ENCODE data around the gene ARHGAP11A. TPM values are rescaled to one million over a fixed set of nuclear protein-coding genes. Genes with fewer than 3 reads are reported as not detected.
"Not testable (repeated sequence)": the region's sequence is repeated elsewhere in the genome, so short reads cannot be mapped to it uniquely, and the experiment has no call there.

Gene ARHGAP11A
- 10 to 100 TPM; 19.5 to 55.2 (median 36.1) TPM for polyA plus RNA-seq (ENCODE audit: insufficient read depth in 1 of 5, insufficient read length in 5 of 5, low replicate concordance in 1 of 5)
- long read RNA-seq, donor 1, full-length matches to known transcripts = 4 of 4 reads
- long read RNA-seq, donor 1, partial matches to known transcripts = 0 of 4 reads
- long read RNA-seq, donor 1, other reads (novel, unspliced or antisense) = 0 of 4 reads
- long read RNA-seq, donor 2, full-length matches to known transcripts = 1 of 1 reads
- long read RNA-seq, donor 2, partial matches to known transcripts = 0 of 1 reads
- long read RNA-seq, donor 2, other reads (novel, unspliced or antisense) = 0 of 1 reads
- long read RNA-seq, donor 3, full-length matches to known transcripts = 2 of 9 reads
- long read RNA-seq, donor 3, partial matches to known transcripts = 7 of 9 reads
- long read RNA-seq, donor 3, other reads (novel, unspliced or antisense) = 0 of 9 reads
- long read RNA-seq, donor 4, partial matches to known transcripts = 0 of 1 reads
- long read RNA-seq, donor 4, other reads (novel, unspliced or antisense) = 0 of 1 reads
- long read RNA-seq, donor 5, full-length matches to known transcripts = 8 of 33 reads
- long read RNA-seq, donor 5, partial matches to known transcripts = 25 of 33 reads
- long read RNA-seq, donor 5, other reads (novel, unspliced or antisense) = 0 of 33 reads
- long read RNA-seq, donor 6, full-length matches to known transcripts = 2 of 2 reads
- long read RNA-seq, donor 6, partial matches to known transcripts = 0 of 2 reads
- long read RNA-seq, donor 6, other reads (novel, unspliced or antisense) = 0 of 2 reads
- long read RNA-seq, donor 7, full-length matches to known transcripts = 1 of 10 reads
- long read RNA-seq, donor 7, partial matches to known transcripts = 9 of 10 reads
- long read RNA-seq, donor 7, other reads (novel, unspliced or antisense) = 0 of 10 reads
- long read RNA-seq, donor 8, full-length matches to known transcripts = 1 of 1 reads
- long read RNA-seq, donor 8, partial matches to known transcripts = 0 of 1 reads
- long read RNA-seq, donor 8, other reads (novel, unspliced or antisense) = 0 of 1 reads

DNA sequence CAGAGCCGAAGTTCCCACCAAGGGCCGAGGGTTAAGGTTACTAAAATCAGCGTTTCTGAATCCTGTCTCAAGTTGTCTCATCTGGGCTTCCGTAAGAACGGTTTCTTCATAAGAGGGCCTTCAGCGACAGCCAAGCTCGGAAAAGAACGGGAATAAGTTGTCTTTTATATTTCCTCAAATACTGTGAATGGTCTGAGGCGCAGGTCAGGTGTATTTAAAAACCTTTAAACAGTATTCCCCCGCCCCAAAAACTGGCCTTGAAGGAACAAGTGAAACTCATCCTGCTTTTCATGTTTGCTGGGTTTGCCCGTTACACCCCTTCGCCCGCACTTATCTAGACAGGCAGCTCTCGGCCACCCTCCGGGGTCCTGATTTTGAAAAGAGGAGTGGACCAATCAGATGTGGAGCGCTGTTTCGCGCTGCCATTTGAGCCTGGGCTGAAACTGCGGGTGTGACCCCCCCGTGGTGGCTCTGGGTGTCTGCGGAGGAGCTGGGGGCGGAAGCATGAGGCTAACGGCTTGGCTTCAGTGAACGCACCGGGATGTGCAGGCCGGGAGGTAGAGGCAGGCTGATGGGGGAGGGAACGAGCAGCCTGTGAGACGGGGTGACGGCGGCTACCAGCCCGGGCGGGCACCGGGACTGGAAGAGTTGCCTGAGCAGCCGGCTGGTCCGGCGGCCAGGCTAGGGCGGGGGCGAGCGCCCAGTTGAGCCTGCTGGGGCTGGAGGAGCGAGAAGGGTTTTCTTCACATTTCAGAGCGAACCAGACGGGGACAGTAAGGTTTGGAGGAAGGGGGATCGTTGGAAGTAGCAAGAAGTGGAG lies at the start of gene ARHGAP11A:
Gene ARHGAP11A, plus strand, starts transcription at position 454 of the 820 bp plus-strand sequence. CDS start 708 bp downstream, outside the sequence.
- DNase-seq = peak; percentile 90 to 93

- DNase-seq = not testable (repeated sequence)
Observed at GRCh38 chr15:32568988-32569387, 46.3 kb upstream of the ARHGAP11A start.

DNA sequence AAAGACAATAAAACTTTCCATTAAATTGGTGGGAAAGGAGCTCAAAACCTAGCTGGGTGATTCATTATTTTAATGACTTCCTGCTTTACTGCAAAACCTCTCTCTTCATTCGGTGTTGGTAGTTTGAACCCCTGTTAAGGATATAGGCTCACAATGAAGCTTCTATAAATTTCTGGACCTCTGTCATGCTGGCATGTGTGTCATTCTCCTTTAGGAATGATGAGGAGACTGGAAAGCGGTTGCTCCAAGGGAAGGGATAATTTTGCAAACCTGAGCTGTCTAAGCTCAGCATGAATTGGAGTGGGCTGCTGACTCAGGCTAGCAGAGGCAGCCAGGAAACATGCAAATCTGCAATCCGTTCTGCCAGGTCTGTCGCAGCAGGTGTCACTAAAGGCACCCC lies 36.8 kb upstream of the ARHGAP11A start:
- DNase-seq = not testable (repeated sequence)

DNA sequence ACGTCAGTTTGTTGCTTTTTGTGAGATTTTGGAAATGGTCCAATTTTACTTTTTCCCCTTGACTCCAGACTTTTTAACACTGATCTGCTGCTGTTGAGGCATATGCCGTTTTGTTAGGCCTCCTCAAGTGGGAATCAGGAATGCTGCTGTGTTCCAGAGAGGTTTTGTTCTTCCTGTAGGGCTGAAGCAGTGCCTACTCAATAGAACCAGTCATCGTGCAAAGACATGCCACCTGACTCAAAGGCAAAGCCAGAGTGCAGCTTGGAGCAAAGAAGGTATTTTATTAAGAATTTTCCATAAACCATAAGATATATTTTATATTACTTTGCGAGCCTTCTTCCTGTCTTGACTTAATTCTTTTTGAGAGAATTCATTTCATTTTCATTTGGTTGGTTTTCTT lies 29.5 kb upstream of the ARHGAP11A start:
- DNase-seq = not testable (repeated sequence)

DNA sequence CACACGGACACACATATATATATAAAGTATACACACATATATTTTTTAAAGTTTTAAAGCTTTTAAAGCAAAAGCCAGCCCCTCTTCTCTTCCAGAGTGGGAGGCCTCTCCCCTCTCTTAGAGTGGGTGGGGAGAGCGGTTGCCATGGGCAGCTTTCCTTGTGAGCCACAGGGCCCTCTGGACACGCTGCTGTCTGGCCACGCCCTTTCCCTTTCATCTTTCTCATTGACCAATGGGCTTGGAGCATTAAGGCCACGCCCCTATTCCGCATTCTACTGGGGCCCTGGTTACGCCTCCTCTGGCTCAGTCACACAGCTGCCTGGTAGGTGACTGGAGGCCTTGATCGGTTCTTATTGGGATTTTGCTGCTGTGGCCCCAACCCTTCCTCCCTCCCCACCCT lies 22.2 kb upstream of the ARHGAP11A start, which contains the start of gene GOLGA8N:
Gene GOLGA8N, plus strand, starts transcription at position 306 of the 400 bp plus-strand sequence.
- DNase-seq = not testable (repeated sequence)

- not testable (repeated sequence) for DNase-seq
Observed at GRCh38 chr15:32609518-32609917, 5.8 kb upstream of the ARHGAP11A start.

DNA sequence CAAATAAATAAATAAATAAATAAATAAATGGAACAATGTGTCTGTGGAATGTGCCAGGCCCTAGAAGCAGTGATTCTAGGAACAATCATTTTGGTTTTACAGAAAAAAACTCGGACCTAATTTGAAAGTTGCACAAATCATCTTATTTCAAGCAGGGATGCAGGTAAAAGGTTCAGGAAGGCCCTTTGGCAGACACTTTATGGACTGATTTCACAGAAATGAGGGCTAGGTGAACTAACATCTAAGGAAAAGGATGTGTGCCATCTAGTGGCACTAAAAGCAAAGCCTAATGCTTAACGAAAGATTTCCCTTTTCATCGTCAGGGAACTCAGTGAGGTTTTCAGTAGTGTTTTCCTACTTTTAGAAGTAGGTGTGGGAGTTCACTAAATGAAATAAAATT lies 4.6 kb upstream of the ARHGAP11A start:
- not testable (repeated sequence) for DNase-seq

DNA sequence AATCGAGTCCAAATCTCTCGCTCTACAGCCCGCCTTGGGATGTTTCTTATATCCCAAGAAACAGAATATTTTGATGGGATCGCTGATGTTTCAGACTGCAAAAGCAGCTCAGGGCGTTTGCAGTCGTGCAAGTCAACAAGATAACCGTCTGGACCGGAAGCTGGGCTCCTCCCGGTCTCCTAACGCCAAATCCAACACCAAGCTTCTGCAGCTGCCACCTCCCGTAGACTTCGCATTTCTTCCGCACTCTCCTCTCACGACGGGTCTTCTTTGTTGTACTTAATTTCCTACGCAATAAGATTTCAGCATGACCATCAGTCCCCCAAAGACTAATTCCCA lies 623 bp upstream of the ARHGAP11A start:
- not testable (repeated sequence) for DNase-seq

DNA sequence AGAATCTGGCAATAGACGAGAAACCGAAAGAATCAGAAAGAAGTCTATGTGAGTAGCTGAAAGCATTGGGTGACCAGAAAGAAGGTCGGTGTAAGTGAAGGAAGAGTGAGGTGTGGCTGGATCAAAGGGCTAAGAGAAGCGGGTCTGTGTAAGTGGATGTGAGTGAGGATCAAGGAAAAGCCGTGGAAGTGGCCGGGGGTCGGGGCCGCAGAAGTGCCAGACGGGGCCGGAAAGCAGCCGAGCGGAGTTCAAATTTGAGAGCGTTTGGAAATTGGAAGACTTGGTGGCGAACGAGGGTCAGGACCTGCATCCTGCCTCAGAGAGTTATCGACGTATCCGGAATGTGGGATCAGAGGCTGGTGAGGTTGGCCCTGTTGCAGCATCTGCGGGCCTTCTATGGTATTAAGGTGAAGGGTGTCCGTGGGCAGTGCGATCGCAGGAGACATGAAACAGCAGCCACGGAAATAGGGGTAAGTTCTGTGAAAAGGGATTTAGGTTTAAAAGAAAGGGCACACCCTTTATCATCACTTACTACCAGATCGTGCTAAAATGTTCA lies 645 bp downstream of the ARHGAP11A start:
- DNase-seq = peak in 1 of 2 donors; percentile 4

DNA sequence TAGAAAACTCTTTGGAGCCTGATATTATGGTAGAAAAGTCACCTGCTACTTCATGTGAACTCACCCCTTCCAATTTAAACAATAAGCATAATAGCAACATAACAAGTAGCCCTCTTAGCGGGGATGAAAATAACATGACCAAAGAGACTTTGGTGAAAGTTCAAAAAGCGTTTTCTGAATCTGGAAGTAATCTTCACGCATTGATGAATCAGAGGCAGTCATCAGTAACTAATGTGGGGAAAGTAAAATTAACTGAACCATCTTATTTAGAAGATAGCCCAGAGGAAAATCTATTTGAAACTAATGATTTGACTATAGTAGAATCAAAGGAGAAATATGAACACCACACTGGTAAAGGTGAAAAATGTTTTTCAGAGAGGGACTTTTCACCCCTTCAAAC lies 21.1 kb downstream of the ARHGAP11A start:
- no peak for DNase-seq

GRCh38 chr15:32636908-32637567 lies 21.7 kb downstream of the ARHGAP11A start:
- DNase-seq = no peak

GRCh38 chr15:32637704-32638103 lies 22.4 kb downstream of the ARHGAP11A start:
- no peak for DNase-seq

- peak; percentile 24 to 29 for DNase-seq
Observed at GRCh38 chr15:32641517-32642059, 26.3 kb downstream of the ARHGAP11A start, which contains the start of gene SCG5. Gene SCG5 (plus strand): TSS chr15:32641710. CDS start chr15:32643593, 1,883 bp downstream.

GRCh38 chr15:32642667-32643435 lies 27.5 kb downstream of the ARHGAP11A start:
- DNase-seq = no peak

DNA sequence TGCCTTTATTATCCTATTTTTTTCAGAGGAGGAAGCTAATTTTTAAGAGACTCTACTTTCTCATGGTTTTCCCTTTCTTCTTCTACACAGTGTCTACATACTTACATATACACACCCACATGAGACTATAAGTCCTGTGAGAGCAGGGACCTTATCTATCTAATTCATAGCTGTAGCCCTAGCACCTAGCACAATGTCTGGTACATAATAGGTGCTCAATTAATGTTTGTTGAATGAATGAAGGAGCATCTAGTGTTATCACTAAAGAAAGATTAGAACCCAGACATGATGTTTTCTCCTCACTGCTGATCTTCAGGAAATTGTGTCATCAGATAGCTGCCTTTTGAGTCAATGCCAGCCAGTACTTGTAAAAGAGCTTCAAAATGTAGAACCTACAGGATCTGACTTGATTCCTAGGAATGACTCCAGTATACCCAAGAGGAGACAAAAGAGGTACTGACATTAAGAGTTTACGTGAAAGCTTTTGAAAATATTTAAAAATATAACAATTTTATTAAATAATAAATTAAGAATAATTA lies 28.7 kb downstream of the ARHGAP11A start:
- no peak for DNase-seq

GRCh38 chr15:32646291-32646690 lies 31.0 kb downstream of the ARHGAP11A start:
- DNase-seq = no peak

DNA sequence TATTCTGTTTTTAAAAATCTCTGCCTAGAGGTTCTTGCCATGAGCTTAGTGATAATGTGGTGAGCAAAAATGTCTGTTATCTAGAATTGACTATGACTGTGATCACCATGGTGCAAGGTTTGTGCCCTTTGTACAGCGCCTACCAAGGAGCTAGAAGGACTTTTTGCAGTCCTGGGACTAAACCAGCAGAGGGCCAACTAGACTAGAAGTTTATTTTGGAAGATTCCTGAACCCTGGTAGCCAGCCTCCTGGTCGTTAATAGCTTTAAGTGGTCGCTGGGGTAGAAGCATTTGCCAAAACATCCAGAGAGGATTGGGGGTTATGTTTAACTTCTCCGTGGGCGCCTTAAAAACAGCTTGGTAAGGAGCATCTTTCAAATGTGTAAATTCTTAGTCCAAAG lies 34.0 kb downstream of the ARHGAP11A start:
- no peak for DNase-seq

DNA sequence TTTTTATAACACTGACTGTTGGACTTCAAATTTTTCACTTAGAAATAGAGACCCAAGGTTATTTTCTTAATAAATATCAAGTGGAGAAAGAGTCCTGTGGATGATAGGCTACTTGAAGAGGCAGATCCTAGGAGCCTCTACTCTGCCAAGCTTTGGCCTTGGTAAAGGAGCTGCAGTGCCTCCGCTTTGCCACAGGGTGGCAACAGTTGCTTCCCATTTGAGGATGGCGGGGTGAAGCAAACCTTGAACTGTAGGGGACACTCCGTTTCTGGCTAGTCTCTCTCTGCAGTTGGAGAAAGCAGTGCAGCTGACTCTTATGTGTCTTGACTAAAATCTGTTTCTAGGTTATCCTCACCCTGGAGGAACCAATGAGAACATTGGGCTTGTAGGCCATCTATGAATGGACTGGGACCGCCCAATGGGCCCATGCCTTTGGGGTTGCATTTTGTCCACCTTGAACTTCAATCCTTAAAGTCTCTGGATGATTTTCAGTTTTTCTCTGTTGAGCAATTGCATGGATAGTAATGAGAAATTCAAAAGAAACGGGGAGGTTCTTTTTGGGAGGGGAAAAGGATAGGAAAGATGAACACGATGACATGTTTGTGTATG lies 36.0 kb downstream of the ARHGAP11A start:
- peak in 1 of 2 donors; percentile 16 for DNase-seq

All from right lung (tissue), 10 donors.